ENCODE results near the gene MID2.
"Not testable (repeated sequence)": the region's sequence is repeated elsewhere in the genome, so short reads cannot be mapped to it uniquely, and the experiment has no call there.

MID2 gene

GRCh38 chrX:107955337-107955736 lies 129.7 kb downstream of the MID2 start:
- not testable (repeated sequence) for FAIRE-seq

DNA sequence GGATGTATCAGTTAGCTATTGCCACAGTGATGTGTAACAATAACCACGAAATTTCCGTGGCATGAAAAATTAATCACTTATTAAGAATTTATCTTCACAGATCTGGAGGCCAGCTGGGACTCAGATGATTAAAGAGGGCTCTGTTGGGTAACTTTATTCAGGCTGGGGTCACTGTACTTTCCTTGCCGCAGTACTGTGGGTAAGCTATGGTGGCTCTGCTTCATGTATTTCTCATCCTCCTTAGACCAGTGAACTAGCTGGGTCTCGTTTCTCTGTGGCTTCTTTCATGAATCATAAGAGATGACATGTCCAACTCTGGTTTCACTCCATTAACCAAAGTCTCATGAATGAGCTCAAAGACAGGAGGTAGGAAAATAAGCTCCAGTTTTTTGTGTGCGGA lies 143.0 kb downstream of the MID2 start:
- no peak for FAIRE-seq

- no peak for FAIRE-seq
Measured at GRCh38 chrX:107970073-107970472, 144.4 kb downstream of the MID2 start.

GRCh38 chrX:107971636-107972035 lies 146.0 kb downstream of the MID2 start:
- no peak for FAIRE-seq
